IMR-90 (cell line): ENCODE data around the gene DPEP3. TPM values are rescaled to one million over a fixed set of nuclear protein-coding genes. Genes with fewer than 3 reads are reported as not detected.

ENCODE experiments used
- ATAC-seq: fragments of 200-7000 bp; cut with Tn5 transposase; 2 replicates; pipeline ENCODE4 v1.9.1; 2020; ENCODE audit warnings: low read depth, mild to moderate bottlenecking, moderate library complexity
- BruUV-seq: library from RNA; stranded (reverse); fragments of 400-500 nt; replicated peaks from 2 replicates; lab custom pipeline; 2021; lab: Mats Ljungman, UMichigan
- CTCF ChIA-PET: fragments of 300-600 bp; formaldehyde crosslinking; extraction: SDS; loops from one replicate; lab custom pipeline; 2021; ENCODE audit warnings: antibody characterized with exemption; lab: Yijun Ruan, JAX
- POLR2A ChIA-PET: fragments of 300-600 bp; sonication (Branson Sonifier 250); formaldehyde crosslinking; loops from one replicate; lab custom pipeline; 2022; ENCODE audit warnings: antibody characterized with exemption; ENCODE audit not compliant: unreplicated experiment; lab: Charles Lee
- DNase-seq: peaks from one replicate; pipeline ENCODE4 v3.0.0; 2013
- H2AFZ ChIP-seq: replicated peaks from 2 replicates; pipeline ENCODE3; 2013; ENCODE audit warnings: low read length, mild to moderate bottlenecking; ENCODE audit not compliant: poor library complexity
- H2AK5ac ChIP-seq: 2 replicates; pipeline ENCODE4 v1.6.1; 2013; ENCODE audit warnings: low read depth, low read length, inconsistent platforms
- H2AK9ac ChIP-seq: replicated peaks from 2 replicates; pipeline ENCODE3; 2013; ENCODE audit warnings: mild to moderate bottlenecking, low read depth, low read length, moderate library complexity; ENCODE audit not compliant: poor library complexity
- H2BK120ac ChIP-seq: 2 replicates; pipeline ENCODE4 v1.6.1; 2013; ENCODE audit warnings: low read depth, low read length, inconsistent platforms
- H2BK15ac ChIP-seq: 3 replicates; pipeline ENCODE4 v1.6.1; 2013; ENCODE audit warnings: low read depth, low read length, inconsistent platforms
- H2BK20ac ChIP-seq: 2 replicates; pipeline ENCODE4 v1.6.1; 2013; ENCODE audit warnings: low read depth, mild to moderate bottlenecking, inconsistent platforms, low read length, moderate library complexity
- H2BK5ac ChIP-seq: 2 replicates; pipeline ENCODE4 v1.6.1; 2013; ENCODE audit warnings: mild to moderate bottlenecking, low read depth, low read length, inconsistent platforms; ENCODE audit not compliant: poor library complexity, severe bottlenecking
- H3K14ac ChIP-seq: replicated peaks from 2 replicates; pipeline ENCODE4 v1.6.1; 2013; ENCODE audit warnings: low read depth, low read length, inconsistent platforms
- H3K18ac ChIP-seq: 2 replicates; pipeline ENCODE4 v1.6.1; 2013; ENCODE audit warnings: low read depth, low read length, control low read depth
- H3K23ac ChIP-seq: 2 replicates; pipeline ENCODE4 v1.6.1; 2013; ENCODE audit warnings: low read depth, low read length, inconsistent platforms
- H3K27ac ChIP-seq: 2 replicates; pipeline ENCODE4 v1.5.1; 2013; ENCODE audit warnings: mild to moderate bottlenecking, control low read depth, low read length; ENCODE audit not compliant: insufficient read depth
- H3K27me3 ChIP-seq: 2 replicates; pipeline ENCODE4 v1.6.1; 2013; ENCODE audit warnings: low read length; ENCODE audit not compliant: control insufficient read depth, insufficient read depth
- H3K36me3 ChIP-seq: 2 replicates; pipeline ENCODE4 v1.6.1; 2013; ENCODE audit warnings: low read length, mixed read lengths; ENCODE audit not compliant: control insufficient read depth, insufficient read depth
- H3K4ac ChIP-seq: 2 replicates; pipeline ENCODE4 v1.6.1; 2013; ENCODE audit warnings: low read depth, low read length, inconsistent platforms
- H3K4me1 ChIP-seq: 2 replicates; pipeline ENCODE4 v1.6.1; 2013; ENCODE audit warnings: low read length, mixed read lengths; ENCODE audit not compliant: control insufficient read depth, insufficient read depth
- H3K4me2 ChIP-seq: 2 replicates; pipeline ENCODE4 v1.6.1; 2013; ENCODE audit warnings: low read depth, mild to moderate bottlenecking, control low read depth, low read length, moderate library complexity
- H3K4me3 ChIP-seq: 2 replicates; pipeline ENCODE4 v1.5.1; 2013; ENCODE audit warnings: low read depth, mild to moderate bottlenecking, control low read depth, low read length, moderate library complexity; ENCODE audit not compliant: insufficient read depth
- H3K56ac ChIP-seq: 2 replicates; pipeline ENCODE4 v1.6.1; 2013; ENCODE audit warnings: low read length, inconsistent platforms; ENCODE audit not compliant: insufficient read depth; ENCODE audit errors: extremely low read depth
- H3K79me1 ChIP-seq, 2 experiments: 2 replicates each; pipeline ENCODE4 v1.6.1; 2013; ENCODE audit warnings: low read length in 2 of 2, inconsistent platforms in 1 of 2, low read depth in 1 of 2
- H3K9ac ChIP-seq: 2 replicates; pipeline ENCODE4 v1.6.1; 2013; ENCODE audit warnings: low read depth, low read length, control low read depth
- H3K9me1 ChIP-seq: 2 replicates; pipeline ENCODE4 v1.6.1; 2013; ENCODE audit warnings: low read length, inconsistent platforms; ENCODE audit not compliant: insufficient read depth
- H3K9me3 ChIP-seq: 2 replicates; pipeline ENCODE4 v1.6.1; 2013; ENCODE audit warnings: low read length; ENCODE audit not compliant: control insufficient read depth, insufficient read depth
- H4K20me1 ChIP-seq: 2 replicates; pipeline ENCODE4 v1.6.1; 2013; ENCODE audit warnings: low read length, inconsistent platforms; ENCODE audit not compliant: insufficient read depth
- H4K5ac ChIP-seq: 2 replicates; pipeline ENCODE4 v1.6.1; 2013; ENCODE audit warnings: mild to moderate bottlenecking, low read depth, low read length, control low read depth
- H4K8ac ChIP-seq, 2 experiments: 2 replicates each; pipeline ENCODE4 v1.6.1; 2013; ENCODE audit warnings: low read depth in 2 of 2, low read length in 2 of 2, control low read depth in 1 of 2, inconsistent platforms in 1 of 2
- H4K91ac ChIP-seq: 2 replicates; pipeline ENCODE4 v1.6.1; 2013; ENCODE audit warnings: low read depth, low read length, inconsistent platforms; ENCODE audit not compliant: insufficient read depth
- BHLHE40 ChIP-seq: fragments of 150-350 bp; IDR thresholded peaks from 2 replicates; pipeline ENCODE4 v1.6.1; 2016; ENCODE audit warnings: mild to moderate bottlenecking, low read depth, low read length
- CEBPB ChIP-seq: IDR thresholded peaks from 2 replicates; pipeline ENCODE4 v1.6.1; 2012; ENCODE audit warnings: low read depth, low read length, improper control_type of control experiment
- CTCF ChIP-seq: conservative IDR thresholded peaks from 2 replicates; pipeline ENCODE4 v1.5.1; 2012; ENCODE audit warnings: mild to moderate bottlenecking, low read depth, low read length, improper control_type of control experiment
- ELK1 ChIP-seq: fragments of 150-350 bp; IDR thresholded peaks from 2 replicates; pipeline ENCODE4 v1.6.1; 2016; ENCODE audit warnings: low read depth, mild to moderate bottlenecking, low read length, moderate library complexity, borderline replicate concordance
- FOS ChIP-seq: fragments of 150-350 bp; IDR thresholded peaks from 2 replicates; pipeline ENCODE4 v1.6.1; 2016; ENCODE audit warnings: low read depth, low read length
- MAZ ChIP-seq: IDR thresholded peaks from 2 replicates; pipeline ENCODE4 v1.6.1; 2012; ENCODE audit warnings: low read depth, mild to moderate bottlenecking, low read length, improper control_type of control experiment, moderate library complexity, borderline replicate concordance
- NFE2L2 ChIP-seq: fragments of 150-350 bp; IDR thresholded peaks from 2 replicates; pipeline ENCODE4 v1.6.1; 2016; ENCODE audit warnings: low read depth, mild to moderate bottlenecking, low read length
- RAD21 ChIP-seq: IDR thresholded peaks from 2 replicates; pipeline ENCODE4 v1.6.1; 2012; ENCODE audit warnings: low read length, improper control_type of control experiment
- RCOR1 ChIP-seq: IDR thresholded peaks from 2 replicates; pipeline ENCODE4 v1.6.1; 2012; ENCODE audit warnings: mild to moderate bottlenecking, low read length, improper control_type of control experiment; ENCODE audit not compliant: insufficient replicate concordance
- WGBS, 2 experiments: methylation state at CpG; one replicate each; pipeline versions ENCODE4 v1.1.5 to v1.1.7; 2013; ENCODE audit warnings: missing lambda C conversion rate in 2 of 2; ENCODE audit not compliant: insufficient read length in 1 of 2; ENCODE audit errors: extremely low coverage in 2 of 2; 5-methylcytosine and 5-hydroxymethylcytosine counted together
- dilution Hi-C: fragments of 300-500 bp; cut with HindIII; formaldehyde crosslinking; loops from one replicate; pipeline ENCODE4 v1.14.3; 2018; ENCODE audit warnings: low sequenced_read_pairs; ENCODE audit not compliant: unreplicated experiment
- in situ Hi-C: fragments of 300-500 bp; cut with MboI; formaldehyde crosslinking; loops from 3 replicates; pipeline ENCODE4 v1.14.3; 2019; ENCODE audit warnings: low sequenced_read_pairs, inconsistent platforms, mixed read lengths
- intact Hi-C: fragments of 100-400 bp; cut with micrococcal nuclease; formaldehyde crosslinking; loops from 2 replicates; pipeline ENCODE4 v1.10.0; 2022
- polyA plus RNA-seq, 3 experiments: library from polyadenylated mRNA; depleted of rRNA; stranded (reverse); fragments of >200 nt; gene quantifications; 2 replicates each; pipeline ENCODE4 v1.2.3, GENCODE V29; 2012; ENCODE audit warnings: low replicate concordance in 1 of 3
- total RNA-seq: library from RNA; depleted of rRNA; stranded (reverse); fragments of >200 nt; gene quantifications from 2 replicates; pipeline ENCODE4 v1.2.3, GENCODE V29; 2012

DPEP3 gene
- total and polyA plus RNA-seq, 2 of the 4 experiments (the other 2 are of a cell fraction) = not detected

GRCh38 chr16:67934306-67935100 lies 45.8 kb downstream of the DPEP3 start (continued):
- no peak for TF ChIP-seq CTCF

GRCh38 chr16:67933805-67934204 lies 46.5 kb downstream of the DPEP3 start:
- no peak overlapping the region for H2BK5ac ChIP-seq
- no peak for ATAC-seq
- no peak overlapping the region for H2BK15ac ChIP-seq
- H2AK9ac ChIP-seq = no peak overlapping the region
- intact Hi-C loops (no loop called here), dilution Hi-C loops (no loop called here), in situ Hi-C loops (loop anchor here (25.0 kb wide), 1 partner anchor 397 kb away; the partner anchor contains the start of gene RIPOR1)
- H3K4me2 ChIP-seq = no peak overlapping the region
- no peak overlapping the region for H3K14ac ChIP-seq
- TF ChIP-seq RCOR1 (no peak), MAZ (no peak), FOS (no peak), NFE2L2 (no peak), CEBPB (no peak), CTCF (no peak), ELK1 (no peak), BHLHE40 (no peak), RAD21 (no peak)
- WGBS, 2 experiments = 79% methylated on average over 4 of the region's 7 CpGs; no CpG with 5 or more reads in 1 of the 2 experiments
- POLR2A ChIA-PET = no interaction called here
- no peak overlapping the region for H4K91ac ChIP-seq
- H4K5ac ChIP-seq = no peak overlapping the region
- H3K27ac ChIP-seq = no peak overlapping the region
- H4K8ac ChIP-seq = no peak overlapping the region
- no peaks in the 10 kb centered on the region for H3K9me3 ChIP-seq
- peaks cover 15% of the 10 kb centered on the region for H3K36me3 ChIP-seq
- H2BK120ac ChIP-seq = no peak overlapping the region
- H2AFZ ChIP-seq = no peak overlapping the region
- peaks cover 12% of the 10 kb centered on the region for H3K9me1 ChIP-seq
- no peaks in the 10 kb centered on the region for H3K27me3 ChIP-seq
- H3K4ac ChIP-seq = no peak overlapping the region
- peaks cover 4% of the 10 kb centered on the region; the same call in 1 of the 2 replicates for H4K20me1 ChIP-seq
- no peak overlapping the region for H3K18ac ChIP-seq
- H2BK20ac ChIP-seq = no peak overlapping the region
- DNase-seq = no peak
- H3K9ac ChIP-seq = no peak overlapping the region
- H3K4me3 ChIP-seq = no peak overlapping the region
- peaks cover 9 to 35% of the 10 kb centered on the region in 2 experiments; a peak in 3 of 4 replicates for H3K79me1 ChIP-seq
- no peak overlapping the region; the same call in 1 of the 2 replicates for H3K23ac ChIP-seq
- no TSS peak for BruUV-seq
- H3K4me1 ChIP-seq = peaks cover 11% of the 10 kb centered on the region
- CTCF ChIA-PET = interaction anchor here (0.6 kb wide), 1 partner anchor 213 kb away, joined by 3 read pairs; no protein-coding TSS in a partner anchor
- H2AK5ac ChIP-seq = no peak overlapping the region
- no peak overlapping the region for H3K56ac ChIP-seq
